NOMO-1 treated with dmso at 0.1 percent for 144 hours (cell line): Measurements from ENCODE around the gene SLC39A2.
"Not testable (repeated sequence)": the region's sequence is repeated elsewhere in the genome, so short reads cannot be mapped to it uniquely, and the experiment has no call there.

Experiments
- DNase-seq: peaks from one replicate; lab custom pipeline; 2025; ENCODE audit not compliant: unreplicated experiment; lab: John Stamatoyannopoulos, UW

The SLC39A2 gene

DNA sequence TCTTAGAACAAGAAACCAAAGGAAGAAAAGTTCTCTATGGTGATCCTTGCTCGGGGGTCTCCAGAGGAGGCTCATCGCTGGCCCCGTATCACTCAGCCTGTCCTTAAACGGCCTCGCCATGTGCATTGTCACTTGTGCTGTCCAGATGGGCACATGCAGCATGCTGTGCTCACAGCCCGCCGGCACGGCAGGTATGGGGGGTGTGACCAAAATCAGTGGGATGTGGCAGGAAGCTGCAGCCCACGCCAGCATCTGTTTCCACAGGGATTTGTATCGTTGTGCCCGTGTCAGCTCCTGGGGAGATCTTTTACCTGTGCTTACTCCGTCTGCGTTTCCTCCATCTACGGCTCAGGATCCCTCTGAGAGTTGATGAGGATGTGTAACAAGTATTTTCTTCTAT lies 2.6 kb upstream of the SLC39A2 start:
- no peak for DNase-seq

- DNase-seq, result no peak
Observed at GRCh38 chr14:20997115-20997514, 2.0 kb upstream of the SLC39A2 start.

DNA sequence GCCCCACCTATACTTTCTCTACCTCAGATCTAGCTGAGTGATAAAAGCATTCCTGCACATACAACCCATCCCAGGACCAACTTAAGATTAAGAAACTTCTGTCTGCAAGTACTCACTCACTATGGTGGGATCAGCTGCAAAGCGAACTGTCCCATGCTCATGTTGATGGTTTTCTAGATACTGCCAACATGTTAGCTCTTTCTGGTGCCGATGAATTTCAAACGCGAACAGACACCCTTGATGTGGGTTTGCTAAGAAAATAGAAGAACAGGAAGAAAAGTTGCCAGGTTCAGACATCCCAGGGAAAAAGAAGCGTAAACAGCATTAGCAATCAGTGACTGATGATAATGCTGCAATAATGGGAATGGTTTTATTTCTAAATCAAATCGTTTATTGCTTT lies 1.5 kb upstream of the SLC39A2 start:
- DNase-seq, result no peak

DNA sequence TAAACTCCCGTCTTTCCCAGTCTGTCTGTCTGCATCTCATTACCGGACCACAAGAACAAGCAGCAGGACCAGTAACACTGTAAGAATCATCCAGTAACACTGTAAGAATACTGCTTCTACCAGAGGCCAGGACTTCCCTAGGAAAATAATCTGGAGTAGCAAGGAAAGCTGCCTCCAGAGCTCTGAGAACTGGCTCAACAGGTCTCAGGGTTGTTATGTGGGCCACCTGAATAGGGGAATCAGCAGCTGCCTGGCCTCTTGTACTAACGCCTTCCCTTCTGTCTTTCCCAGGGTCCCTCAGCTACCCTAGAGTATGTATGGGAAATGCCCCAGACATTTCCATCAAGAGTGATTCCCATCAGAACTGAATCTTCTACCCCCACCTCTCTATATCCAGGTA lies 954 bp upstream of the SLC39A2 start:
- no peak for DNase-seq

- no peak for DNase-seq
Observed at GRCh38 chr14:20999591-20999990, 498 bp downstream of the SLC39A2 start.

DNA sequence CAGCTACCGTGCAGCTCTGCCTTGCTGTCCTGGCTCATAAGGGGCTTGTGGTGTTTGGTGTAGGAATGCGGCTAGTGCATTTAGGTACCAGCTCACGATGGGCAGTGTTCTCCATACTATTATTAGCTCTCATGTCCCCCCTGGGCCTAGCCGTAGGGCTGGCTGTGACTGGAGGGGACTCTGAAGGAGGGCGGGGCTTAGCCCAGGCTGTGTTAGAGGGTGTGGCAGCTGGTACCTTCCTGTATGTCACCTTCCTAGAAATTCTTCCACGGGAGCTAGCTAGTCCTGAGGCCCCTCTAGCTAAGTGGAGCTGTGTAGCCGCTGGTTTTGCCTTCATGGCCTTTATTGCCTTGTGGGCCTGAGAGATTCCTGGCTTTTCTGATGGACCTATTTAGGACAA lies 2.1 kb downstream of the SLC39A2 start:
- DNase-seq, result no peak

DNA sequence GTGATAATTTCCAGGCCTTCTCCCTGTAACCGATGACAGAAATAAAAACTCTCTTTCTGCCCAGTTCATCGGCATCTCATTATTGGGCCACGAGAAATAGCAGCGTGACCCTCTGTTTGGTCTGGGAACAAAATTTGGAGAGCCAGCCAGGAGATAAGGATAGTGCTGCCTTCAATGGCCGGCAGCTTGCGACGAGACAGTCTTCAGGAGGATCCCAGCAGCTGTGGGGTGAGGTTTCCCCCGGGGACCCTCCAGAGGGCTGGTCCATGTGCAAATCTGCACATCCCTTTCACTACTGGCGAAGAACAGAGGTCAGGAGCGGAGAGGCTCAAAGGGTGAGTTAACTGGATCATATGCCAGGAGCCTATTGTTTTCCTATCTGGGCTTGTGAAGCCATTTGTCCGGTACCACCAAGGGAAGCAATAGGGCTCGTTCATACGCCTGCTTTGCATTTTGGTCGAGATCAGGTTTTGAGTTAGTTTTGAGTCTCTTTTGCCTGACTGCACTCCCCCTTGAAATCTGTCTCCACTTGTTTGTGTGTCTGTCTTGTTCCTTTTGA lies 4.8 kb downstream of the SLC39A2 start:
- no peak for DNase-seq

GRCh38 chr14:21009721-21010120 lies 10.6 kb downstream of the SLC39A2 start:
- not testable (repeated sequence) for DNase-seq

DNA sequence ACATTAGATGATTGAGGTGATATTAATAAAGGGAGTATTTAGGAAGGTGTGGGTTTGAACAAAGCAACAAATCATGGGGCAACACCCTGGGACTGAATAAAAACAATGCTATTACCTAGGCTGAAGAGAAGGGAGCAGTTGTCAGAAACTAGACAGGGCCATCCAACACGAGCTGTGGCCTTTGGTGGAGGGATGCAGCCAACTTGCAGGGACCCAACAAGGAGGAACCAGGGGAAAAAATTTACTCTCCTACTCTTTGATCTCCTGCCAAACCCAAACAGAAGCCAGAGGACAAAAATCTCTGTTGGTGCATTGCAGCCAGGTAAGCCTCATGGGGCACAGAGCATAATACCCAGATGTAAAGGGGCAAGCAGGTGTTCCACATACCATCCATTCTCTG lies 12.0 kb downstream of the SLC39A2 start:
- no peak for DNase-seq

- DNase-seq, result peak; percentile 20
Observed at GRCh38 chr14:21014761-21015190, 15.7 kb downstream of the SLC39A2 start.

- DNase-seq, result peak; percentile 60
Observed at GRCh38 chr14:21015312-21015711, 16.2 kb downstream of the SLC39A2 start.

DNA sequence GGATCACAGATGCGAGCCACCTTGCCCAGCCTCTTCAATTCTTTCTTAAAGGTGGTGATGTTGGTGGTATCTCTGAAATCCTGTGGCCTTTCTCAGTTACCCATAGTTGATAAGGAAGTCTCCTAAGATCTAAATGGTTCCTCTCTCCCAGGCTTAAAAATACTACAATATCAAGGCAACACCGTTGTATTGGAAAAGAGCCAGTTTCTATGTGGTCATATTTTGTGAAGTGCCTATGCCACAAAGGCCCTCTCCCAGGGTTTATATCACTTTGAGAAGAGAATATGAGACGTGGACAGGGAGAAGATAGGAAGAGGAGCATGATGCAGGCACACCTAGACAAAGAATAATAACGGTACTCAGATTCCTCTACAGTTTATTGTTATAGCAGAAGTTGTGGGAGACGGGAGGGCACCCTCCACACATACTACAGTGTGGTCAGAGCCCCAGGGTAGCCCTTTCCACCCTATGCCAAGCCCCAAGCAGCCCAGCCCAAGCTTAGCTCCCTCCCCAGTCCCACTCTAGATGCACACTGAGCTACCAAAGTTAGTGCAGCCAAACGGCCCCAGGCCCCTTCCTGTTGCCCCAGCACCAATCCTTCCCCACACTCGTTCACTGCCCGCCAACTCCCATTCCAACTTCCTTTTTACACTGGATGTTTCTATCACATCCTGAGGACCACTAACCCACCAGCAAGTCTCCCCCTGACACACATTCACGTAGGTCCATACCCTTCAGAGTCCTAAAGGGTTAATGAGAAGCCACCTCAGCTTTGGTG lies 17.5 kb downstream of the SLC39A2 start:
- DNase-seq, result no peak

DNA sequence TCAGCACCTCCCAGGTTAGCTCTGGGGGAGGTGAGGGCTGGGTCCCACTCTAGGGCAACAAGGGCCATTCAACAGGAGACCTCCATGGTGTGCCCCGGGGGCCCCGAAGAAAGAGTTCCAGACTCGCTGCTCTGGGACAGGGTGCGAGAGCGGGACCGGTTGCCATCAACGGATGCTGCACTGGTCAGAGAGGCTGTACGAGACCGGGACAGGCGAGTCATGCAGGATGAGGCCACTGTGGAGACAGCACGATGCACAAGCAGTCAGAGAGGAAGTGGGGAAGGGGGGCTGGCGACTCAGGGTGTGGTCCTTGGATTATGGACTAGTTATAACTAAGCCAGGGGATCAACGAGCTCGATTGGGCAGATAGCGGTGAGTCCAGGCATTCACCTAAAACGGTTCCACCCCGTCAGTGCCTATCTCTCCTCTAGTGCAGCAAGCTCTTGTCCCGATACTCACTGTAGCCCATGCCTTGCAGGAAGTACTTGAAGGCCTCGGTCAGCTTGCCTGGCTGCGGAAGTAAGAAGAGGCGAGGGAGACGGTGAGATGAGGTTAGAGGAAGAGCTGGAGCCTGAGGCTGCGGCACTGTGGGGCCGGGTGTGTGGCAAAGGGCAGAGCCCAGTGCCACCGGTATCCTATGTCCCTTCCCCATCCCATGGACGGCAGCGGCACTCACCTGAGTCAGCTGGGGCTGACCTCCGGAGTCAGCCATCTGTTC lies 18.6 kb downstream of the SLC39A2 start:
- no peak for DNase-seq

DNA sequence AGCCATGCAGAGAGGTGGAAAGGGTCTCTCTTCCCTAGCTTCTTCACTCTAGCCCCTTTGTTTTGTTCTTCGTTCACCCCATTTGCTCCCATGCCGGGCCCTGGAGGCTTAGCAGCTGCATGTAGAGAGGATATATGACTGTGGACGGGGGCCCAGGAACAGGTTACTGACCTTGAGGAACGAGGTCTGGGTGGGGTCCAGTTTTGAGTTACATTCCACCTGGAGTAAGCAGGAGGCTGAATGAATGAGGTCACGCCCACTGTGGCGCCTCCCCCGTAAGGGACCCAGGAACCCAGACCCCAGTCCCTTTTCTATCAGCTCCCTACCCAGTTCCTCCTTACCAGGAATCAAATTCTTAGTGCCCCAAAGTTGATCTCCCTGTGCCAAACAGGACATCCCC lies 19.2 kb downstream of the SLC39A2 start:
- DNase-seq, result no peak

GRCh38 chr14:21018781-21019180 lies 19.7 kb downstream of the SLC39A2 start:
- DNase-seq, result no peak

- DNase-seq, result no peak
Observed at GRCh38 chr14:21019366-21019765, 20.3 kb downstream of the SLC39A2 start.

GRCh38 chr14:21020977-21021545 lies 22.0 kb downstream of the SLC39A2 start:
- DNase-seq, result no peak

- DNase-seq, result no peak
Observed at GRCh38 chr14:21022686-21023085, 23.6 kb downstream of the SLC39A2 start.

- no peak for DNase-seq
Observed at GRCh38 chr14:21023174-21023573, 24.1 kb downstream of the SLC39A2 start.

- DNase-seq, result no peak
Observed at GRCh38 chr14:21023817-21024584, 24.9 kb downstream of the SLC39A2 start.
